Measurements from ENCODE around the gene BRSK1. TPM values are rescaled to one million over a fixed set of nuclear protein-coding genes. Genes with fewer than 3 reads are reported as not detected.

Gene BRSK1
- total and polyA plus RNA-seq, 2 of the 13 experiments (the other 11 are each of a cell fraction or from before 2014, with no cell fraction given), result 0.18 to 1.2 TPM

DNA sequence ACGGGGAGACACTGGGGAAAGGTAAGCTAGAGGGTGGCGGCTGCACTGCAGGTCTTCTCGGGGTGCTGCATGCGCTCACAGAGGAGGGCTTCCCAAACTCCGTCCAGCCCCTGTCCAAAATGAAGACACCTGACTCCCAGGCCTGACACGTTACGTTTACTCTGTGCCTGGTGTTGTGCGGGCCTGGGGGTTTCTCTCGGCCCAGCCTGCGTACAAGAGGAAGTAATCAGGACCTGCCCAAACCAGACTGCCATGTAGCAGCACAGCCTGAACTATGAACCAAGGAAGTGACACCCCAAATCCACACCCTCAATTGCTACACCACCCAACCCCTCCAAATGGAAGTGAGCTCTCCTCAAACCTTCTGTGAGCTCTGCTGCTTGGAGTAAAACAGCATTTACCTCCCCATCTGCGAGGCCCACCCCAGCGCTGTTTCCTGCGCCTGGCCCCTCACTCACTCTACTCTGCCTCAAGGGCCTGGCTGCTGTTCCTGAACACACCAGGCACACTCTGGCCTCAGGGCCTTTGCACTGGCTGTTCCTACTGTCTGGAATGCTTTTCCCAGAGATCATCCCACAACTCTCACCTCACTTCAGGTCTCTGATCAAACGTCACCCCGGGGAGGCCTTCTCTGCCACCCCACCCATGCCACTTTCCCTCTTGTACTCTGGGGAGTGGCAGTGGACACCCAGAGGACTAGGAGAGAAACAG is 6.9 kb upstream of the BRSK1 start (continued):
- TF ChIP-seq HNF1A (IDR thresholded peaks at IDR 0.05; ENCODE audit: low read depth) (no peak), HNF1A (CRISPR knock-in tag; IDR thresholded peaks at IDR 0.05; ENCODE audit: borderline replicate concordance) (no peak), FOXP1 (IDR thresholded peaks at IDR 0.05) (no peak), FOXP1 (CRISPR knock-in tag; IDR thresholded peaks at IDR 0.05) (no peak), ZNF775 (CRISPR knock-in tag; IDR thresholded peaks at IDR 0.05; ENCODE audit: borderline replicate concordance) (no peak), ARNT2 (CRISPR knock-in tag; IDR thresholded peaks at IDR 0.05; ENCODE audit: low read depth) (no peak)

DNA sequence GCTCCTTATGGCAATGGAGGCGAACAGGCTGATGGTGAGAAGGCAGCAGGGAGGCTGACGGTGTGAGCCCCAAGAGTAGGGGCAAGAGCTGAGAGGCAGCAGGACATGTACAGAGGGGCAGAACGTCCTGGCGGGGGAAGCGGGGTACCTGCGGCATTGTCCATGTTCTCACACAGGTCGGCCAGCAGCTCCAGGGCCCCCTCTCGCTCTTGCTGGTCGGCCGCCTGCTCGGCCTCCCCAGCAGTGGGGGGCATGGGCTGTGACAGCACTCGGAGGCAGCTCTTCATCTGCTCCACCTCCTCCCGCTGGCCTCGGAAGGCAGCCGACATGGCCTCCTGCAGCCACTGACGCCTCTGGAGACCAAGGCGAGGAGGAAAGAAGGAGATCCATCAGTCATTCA is 6.3 kb upstream of the BRSK1 start:
- ATAC-seq, result no peak
- 98% methylated on average over 13 of the region's 17 CpGs for WGBS (ENCODE audit: low lambda C conversion rate)
- no peak overlapping the region for H3K9ac ChIP-seq (ENCODE audit: insufficient read depth, low read depth, low read length)
- DNase-seq (ENCODE audit: low spot score), result no peak
- no peak overlapping the region for H3K4me2 ChIP-seq (ENCODE audit: low read depth, low read length)
- no peak for FAIRE-seq
- no peaks in the 10 kb centered on the region; a peak in 1 of 5 replicates for H3K27me3 ChIP-seq (ENCODE audit: control insufficient read depth in 1 of 2, insufficient read depth in 2 of 2, low read length in 2 of 2)
- peaks cover 7 to 33% of the 10 kb centered on the region in 2 experiments; a peak in 3 of 5 replicates for H3K36me3 ChIP-seq (replicated peaks in 1 of 2; ENCODE audit: control insufficient read depth in 1 of 2, insufficient read depth in 2 of 2, low read length in 2 of 2)
- CTCF ChIA-PET (ENCODE audit: low intra/inter-chr PET ratio, low total read pairs), result no interaction called here
- in situ Hi-C loops (cut with HindIII; ENCODE audit: extremely low pct_ligation_motif_present, low pct_unique_long_range_greater_than_20kb), result no loop called here
- intact Hi-C loops (cut with micrococcal nuclease; ENCODE audit: unreplicated experiment), result no loop called here
- POLR2A ChIA-PET, result interaction anchor here (0.8 to 1.2 kb wide), 2 partner anchors 64 to 71 kb away, joined by 3 read pairs; no protein-coding TSS in a partner anchor
- peaks cover 24% of the 10 kb centered on the region for H3K4me1 ChIP-seq (ENCODE audit: insufficient read depth, low read length)
- no peak overlapping the region for H3K27ac ChIP-seq (ENCODE audit: extremely low read length, insufficient read depth, low read length)
- H3K79me2 ChIP-seq (ENCODE audit: insufficient read depth, low read length), result peaks cover 6% of the 10 kb centered on the region
- no peak overlapping the region for H3K4me3 ChIP-seq (replicated peaks in 1 of 3; ENCODE audit: insufficient read depth in 1 of 3, low read depth in 2 of 3, low read length in 3 of 3)
- no peaks in the 10 kb centered on the region for H4K20me1 ChIP-seq (ENCODE audit: insufficient read depth, low read length)
- no peak overlapping the region for H2AFZ ChIP-seq (ENCODE audit: low read length)
- no TSS peak for BruUV-seq (replicated peaks)
- no peaks in the 10 kb centered on the region for H3K9me3 ChIP-seq (ENCODE audit: low read length)
- no peak for TF ChIP-seq HHEX (CRISPR knock-in tag; IDR thresholded peaks at IDR 0.05)
- no peak for TF ChIP-seq ELF4 (CRISPR knock-in tag; IDR thresholded peaks at IDR 0.05; ENCODE audit: borderline replicate concordance)
- TF ChIP-seq THAP11 (CRISPR knock-in tag; IDR thresholded peaks at IDR 0.05), result no peak
- TF ChIP-seq HNRNPH1 (optimal IDR thresholded peaks at IDR 0.05; ENCODE audit: low read depth, low read length), result no peak
- TF ChIP-seq ISL2 (CRISPR knock-in tag; IDR thresholded peaks at IDR 0.05), result no peak
- no peak for TF ChIP-seq ATF5 (CRISPR knock-in tag; IDR thresholded peaks at IDR 0.05; ENCODE audit: low read depth)
